Left kidney (tissue), 1 donor: Measurements from ENCODE around the gene VN1R4. TPM values are rescaled to one million over a fixed set of nuclear protein-coding genes. Genes with fewer than 3 reads are reported as not detected.

ENCODE experiments used
- polyA plus RNA-seq: library from polyadenylated mRNA; unstranded; fragments of 120-200 nt; gene quantifications from one replicate; pipeline ENCODE4 v1.2.1, GENCODE V29; 2013; ENCODE audit not compliant: insufficient read length

VN1R4 gene
- polyA plus RNA-seq, 1 donor = not detected

Other genes starting within 250 kb of the VN1R4 start
- 0.33 TPM for gene ERVV-2, start 223.0 kb downstream of the VN1R4 start, polyA plus RNA-seq
- gene ZNF160, start 164.3 kb downstream of the VN1R4 start, polyA plus RNA-seq = 85.2 TPM
- 27.3 TPM for gene ZNF415, start 134.8 kb downstream of the VN1R4 start, polyA plus RNA-seq
- 17.3 TPM for gene ZNF347, start 108.7 kb downstream of the VN1R4 start, polyA plus RNA-seq
- gene ZNF665, start 74.4 kb downstream of the VN1R4 start, polyA plus RNA-seq = 11.7 TPM
- gene ZNF677, start 12.8 kb downstream of the VN1R4 start, polyA plus RNA-seq = 64.3 TPM
- gene VN1R2, start 9.4 kb downstream of the VN1R4 start, polyA plus RNA-seq = 0.12 TPM
- gene ZNF845, start 66.0 kb upstream of the VN1R4 start, polyA plus RNA-seq = 11.6 TPM
- gene ZNF525, start 98.0 kb upstream of the VN1R4 start, polyA plus RNA-seq = 19.1 TPM
- gene ZNF765, start 127.4 kb upstream of the VN1R4 start, polyA plus RNA-seq = 14.9 TPM
- gene ZNF761, start 164.3 kb upstream of the VN1R4 start, polyA plus RNA-seq = 21.9 TPM
- 9.4 TPM for gene ZNF813, start 200.0 kb upstream of the VN1R4 start, polyA plus RNA-seq